Ishikawa (cell line): ENCODE measurements around the gene FTO.

Source experiments
- CEBPB ChIP-seq: IDR thresholded peaks from 2 replicates; pipeline ENCODE4 v1.6.1; 2012
- CREB1 ChIP-seq: IDR thresholded peaks from 2 replicates; pipeline ENCODE4 v1.6.1; 2012; ENCODE audit warnings: low read depth
- EGR1 ChIP-seq: IDR thresholded peaks from 2 replicates; pipeline ENCODE4 v1.6.1; 2012
- EP300 ChIP-seq: IDR thresholded peaks from 2 replicates; pipeline ENCODE4 v1.6.1; 2012; ENCODE audit warnings: borderline replicate concordance
- FOXM1 ChIP-seq: IDR thresholded peaks from 2 replicates; pipeline ENCODE4 v1.6.1; 2012; ENCODE audit warnings: low read depth, borderline replicate concordance
- NFIC ChIP-seq: IDR thresholded peaks from 2 replicates; pipeline ENCODE4 v1.6.1; 2012
- RAD21 ChIP-seq: IDR thresholded peaks from 2 replicates; pipeline ENCODE4 v1.6.1; 2012; ENCODE audit warnings: low read depth
- TAF1 ChIP-seq: IDR thresholded peaks from 2 replicates; pipeline ENCODE4 v1.6.1; 2012; ENCODE audit warnings: low read depth, mild to moderate bottlenecking
- TCF12 ChIP-seq: IDR thresholded peaks from 2 replicates; pipeline ENCODE4 v1.6.1; 2012; ENCODE audit warnings: low read depth
- TEAD4 ChIP-seq: IDR thresholded peaks from 2 replicates; pipeline ENCODE4 v1.6.1; 2012
- YY1 ChIP-seq: IDR thresholded peaks from 2 replicates; pipeline ENCODE4 v1.6.1; 2012; ENCODE audit warnings: low read depth
- ZBTB7A ChIP-seq: IDR thresholded peaks from 2 replicates; pipeline ENCODE4 v1.6.1; 2012; ENCODE audit warnings: low read depth
- TF ChIP-seq, protein P1 (sequence below): IDR thresholded peaks from 2 replicates; pipeline ENCODE4 v1.6.1; 2012
- TF ChIP-seq, protein P2 (sequence below): IDR thresholded peaks from 2 replicates; pipeline ENCODE4 v1.6.1; 2012
- TF ChIP-seq, protein P3 (sequence below): IDR thresholded peaks from 2 replicates; pipeline ENCODE4 v1.6.1; 2012; ENCODE audit warnings: low read depth, mild to moderate bottlenecking

The FTO gene

DNA sequence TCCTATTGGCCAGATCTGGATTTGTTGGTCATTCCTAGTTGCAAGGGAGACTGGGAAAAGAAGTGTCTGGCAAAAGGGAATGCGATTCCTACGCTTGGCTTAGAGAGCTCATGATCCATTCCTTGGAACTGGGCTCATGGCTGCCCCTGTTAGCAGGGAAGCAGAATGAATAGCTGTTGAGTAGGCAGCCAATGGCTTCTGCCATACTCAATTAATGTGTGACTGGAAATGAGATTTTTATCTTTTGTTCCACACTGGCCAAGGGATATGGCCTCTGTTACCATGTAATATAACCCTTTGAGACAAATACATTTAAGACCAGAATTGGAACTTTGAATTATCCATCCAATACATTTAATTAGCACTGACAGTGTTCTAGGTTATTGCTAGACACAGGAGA, 31.0 kb downstream of the FTO start:
- no peak for TF ChIP-seq FOXM1
- TF ChIP-seq, protein P1, sequence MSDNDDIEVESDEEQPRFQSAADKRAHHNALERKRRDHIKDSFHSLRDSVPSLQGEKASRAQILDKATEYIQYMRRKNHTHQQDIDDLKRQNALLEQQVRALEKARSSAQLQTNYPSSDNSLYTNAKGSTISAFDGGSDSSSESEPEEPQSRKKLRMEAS, result no peak
- no peak for TF ChIP-seq CREB1

DNA sequence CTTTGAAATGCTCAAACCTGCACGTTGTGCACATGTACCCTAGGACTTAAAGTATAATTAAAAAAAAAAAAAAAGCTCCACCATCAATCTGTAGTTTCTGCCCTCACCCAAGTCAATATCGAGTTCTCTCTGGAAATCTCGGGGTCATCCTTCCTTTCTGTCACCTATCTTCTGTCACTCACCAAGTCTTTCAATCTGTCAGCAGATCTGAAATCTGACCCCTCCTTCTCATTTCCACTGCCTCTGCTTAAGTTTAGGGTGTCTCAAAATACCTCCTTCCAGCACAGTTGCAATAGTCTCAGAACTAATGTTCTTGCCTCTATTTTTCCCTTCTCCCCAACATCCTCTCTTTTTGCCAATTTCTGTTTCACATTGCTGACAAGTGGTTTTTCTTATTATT, 32.3 kb downstream of the FTO start:
- TF ChIP-seq EP300 (no peak), TAF1 (no peak), CEBPB (no peak), CREB1 (no peak), FOXM1 (no peak), YY1 (no peak)
- TF ChIP-seq, protein P1, result no peak
- TF ChIP-seq, protein P2, sequence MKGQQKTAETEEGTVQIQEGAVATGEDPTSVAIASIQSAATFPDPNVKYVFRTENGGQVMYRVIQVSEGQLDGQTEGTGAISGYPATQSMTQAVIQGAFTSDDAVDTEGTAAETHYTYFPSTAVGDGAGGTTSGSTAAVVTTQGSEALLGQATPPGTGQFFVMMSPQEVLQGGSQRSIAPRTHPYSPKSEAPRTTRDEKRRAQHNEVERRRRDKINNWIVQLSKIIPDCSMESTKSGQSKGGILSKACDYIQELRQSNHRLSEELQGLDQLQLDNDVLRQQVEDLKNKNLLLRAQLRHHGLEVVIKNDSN, result no peak

DNA sequence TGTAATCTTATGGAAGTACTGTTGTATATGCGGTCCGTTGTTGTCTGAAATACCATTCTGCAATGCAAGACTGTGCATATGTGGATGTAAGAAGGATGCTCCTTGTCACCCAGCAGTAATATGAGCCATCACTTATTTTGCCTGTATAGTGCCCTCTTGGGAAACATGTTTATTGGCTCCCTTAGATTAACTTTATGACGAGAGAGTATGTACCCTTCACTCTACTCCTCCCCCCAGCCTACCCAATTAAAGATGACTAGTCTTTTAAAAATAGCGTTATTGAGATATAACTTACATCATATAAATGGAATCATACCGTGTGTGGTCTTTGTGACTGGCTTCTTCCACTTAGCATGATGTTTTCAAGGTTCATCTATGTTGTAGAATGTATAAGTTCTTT, 33.6 kb downstream of the FTO start:
- TF ChIP-seq CREB1 (no peak), EGR1 (no peak), ZBTB7A (no peak), YY1 (no peak), RAD21 (no peak), TCF12 (no peak), EP300 (no peak), TAF1 (no peak)
- TF ChIP-seq, protein P2, result no peak

DNA sequence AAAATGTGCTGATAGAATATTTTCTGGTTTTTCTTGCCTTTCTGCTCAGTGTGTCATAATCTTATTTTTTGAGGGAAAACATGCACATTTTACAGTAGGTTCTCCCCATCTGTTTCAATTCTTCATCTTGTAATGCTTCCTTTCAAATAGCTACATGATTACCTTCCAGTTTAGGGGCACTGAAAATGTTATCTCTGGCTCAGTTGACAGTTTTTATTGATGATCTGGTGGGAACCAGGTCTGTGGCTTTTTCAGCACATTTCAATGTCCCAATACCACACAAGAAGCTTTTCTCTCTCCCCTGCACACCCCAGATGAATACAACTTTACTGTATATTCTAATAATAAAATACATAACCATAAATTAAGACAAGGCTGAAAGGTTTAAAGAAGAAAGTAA, 36.5 kb downstream of the FTO start:
- TF ChIP-seq EGR1 (no peak), FOXM1 (no peak), YY1 (no peak), TAF1 (no peak), CEBPB (no peak), CREB1 (no peak), EP300 (no peak), NFIC (no peak)
- TF ChIP-seq, protein P3, sequence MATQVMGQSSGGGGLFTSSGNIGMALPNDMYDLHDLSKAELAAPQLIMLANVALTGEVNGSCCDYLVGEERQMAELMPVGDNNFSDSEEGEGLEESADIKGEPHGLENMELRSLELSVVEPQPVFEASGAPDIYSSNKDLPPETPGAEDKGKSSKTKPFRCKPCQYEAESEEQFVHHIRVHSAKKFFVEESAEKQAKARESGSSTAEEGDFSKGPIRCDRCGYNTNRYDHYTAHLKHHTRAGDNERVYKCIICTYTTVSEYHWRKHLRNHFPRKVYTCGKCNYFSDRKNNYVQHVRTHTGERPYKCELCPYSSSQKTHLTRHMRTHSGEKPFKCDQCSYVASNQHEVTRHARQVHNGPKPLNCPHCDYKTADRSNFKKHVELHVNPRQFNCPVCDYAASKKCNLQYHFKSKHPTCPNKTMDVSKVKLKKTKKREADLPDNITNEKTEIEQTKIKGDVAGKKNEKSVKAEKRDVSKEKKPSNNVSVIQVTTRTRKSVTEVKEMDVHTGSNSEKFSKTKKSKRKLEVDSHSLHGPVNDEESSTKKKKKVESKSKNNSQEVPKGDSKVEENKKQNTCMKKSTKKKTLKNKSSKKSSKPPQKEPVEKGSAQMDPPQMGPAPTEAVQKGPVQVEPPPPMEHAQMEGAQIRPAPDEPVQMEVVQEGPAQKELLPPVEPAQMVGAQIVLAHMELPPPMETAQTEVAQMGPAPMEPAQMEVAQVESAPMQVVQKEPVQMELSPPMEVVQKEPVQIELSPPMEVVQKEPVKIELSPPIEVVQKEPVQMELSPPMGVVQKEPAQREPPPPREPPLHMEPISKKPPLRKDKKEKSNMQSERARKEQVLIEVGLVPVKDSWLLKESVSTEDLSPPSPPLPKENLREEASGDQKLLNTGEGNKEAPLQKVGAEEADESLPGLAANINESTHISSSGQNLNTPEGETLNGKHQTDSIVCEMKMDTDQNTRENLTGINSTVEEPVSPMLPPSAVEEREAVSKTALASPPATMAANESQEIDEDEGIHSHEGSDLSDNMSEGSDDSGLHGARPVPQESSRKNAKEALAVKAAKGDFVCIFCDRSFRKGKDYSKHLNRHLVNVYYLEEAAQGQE, result no peak
- TF ChIP-seq, protein P2, result no peak
- TF ChIP-seq, protein P1, result no peak

DNA sequence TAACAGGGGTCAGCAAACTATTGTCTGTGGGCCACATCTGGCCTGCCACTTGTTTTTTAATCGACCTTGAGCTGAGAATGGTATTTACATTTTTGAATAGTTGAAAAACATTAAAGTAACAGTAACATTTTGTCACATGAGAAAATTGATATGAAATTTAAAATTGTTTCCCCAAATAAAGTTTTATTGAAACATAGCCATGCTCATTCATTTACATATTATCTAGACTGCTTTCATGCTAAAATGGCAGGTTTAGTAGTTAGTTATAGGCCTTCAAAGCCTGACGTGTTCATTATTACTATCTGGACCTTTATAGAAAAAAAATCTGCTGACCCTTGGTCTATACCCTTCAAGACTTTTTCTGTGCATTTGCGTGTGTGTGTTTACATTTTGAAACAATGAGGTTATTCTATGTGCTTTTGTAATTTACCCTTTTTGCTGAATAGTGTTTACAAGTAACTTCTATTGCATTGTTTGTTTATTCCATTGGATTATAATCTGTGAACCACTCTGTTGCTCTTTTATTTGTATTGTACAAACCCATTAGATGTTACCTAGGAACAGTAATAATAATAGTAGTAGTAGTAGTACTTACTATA, 37.1 kb downstream of the FTO start:
- no peak for TF ChIP-seq ZBTB7A
- no peak for TF ChIP-seq TCF12
- TF ChIP-seq, protein P2, result no peak
- no peak for TF ChIP-seq CEBPB
- no peak for TF ChIP-seq NFIC
- no peak for TF ChIP-seq TAF1
- TF ChIP-seq YY1, result no peak
- no peak for TF ChIP-seq EGR1
- TF ChIP-seq TEAD4, result no peak
- TF ChIP-seq FOXM1, result no peak
- TF ChIP-seq RAD21, result no peak
- TF ChIP-seq, protein P3, result no peak
- TF ChIP-seq, protein P1, result no peak
- no peak for TF ChIP-seq CREB1
- TF ChIP-seq EP300, result no peak
